Measurements from ENCODE around the gene TNIK.

TNIK gene

DNA sequence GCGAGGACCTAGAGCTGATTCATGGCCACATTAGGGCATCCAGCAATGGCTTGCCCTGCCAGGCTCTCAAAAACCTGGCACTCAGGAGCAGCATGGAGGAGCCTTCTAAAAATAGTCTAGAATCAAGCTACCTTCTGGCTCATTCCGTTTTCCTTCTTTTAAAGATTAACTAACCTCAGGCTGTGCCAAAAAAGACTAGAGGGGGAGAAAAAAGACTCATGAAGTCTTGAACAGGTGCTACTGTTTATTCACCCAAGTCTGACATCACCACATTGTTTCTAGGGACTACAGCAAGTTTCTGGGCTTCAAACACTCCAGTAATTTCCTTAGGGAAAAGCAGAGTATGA, 125.8 kb downstream of the TNIK start:
- no peak for DNase-seq

GRCh38 chr3:171333784-171334464, 126.3 kb downstream of the TNIK start:
- no peak for DNase-seq

GRCh38 chr3:171330938-171331337, 129.3 kb downstream of the TNIK start:
- DNase-seq, result no peak

GRCh38 chr3:171329746-171330145, 130.5 kb downstream of the TNIK start:
- no peak for DNase-seq

DNA sequence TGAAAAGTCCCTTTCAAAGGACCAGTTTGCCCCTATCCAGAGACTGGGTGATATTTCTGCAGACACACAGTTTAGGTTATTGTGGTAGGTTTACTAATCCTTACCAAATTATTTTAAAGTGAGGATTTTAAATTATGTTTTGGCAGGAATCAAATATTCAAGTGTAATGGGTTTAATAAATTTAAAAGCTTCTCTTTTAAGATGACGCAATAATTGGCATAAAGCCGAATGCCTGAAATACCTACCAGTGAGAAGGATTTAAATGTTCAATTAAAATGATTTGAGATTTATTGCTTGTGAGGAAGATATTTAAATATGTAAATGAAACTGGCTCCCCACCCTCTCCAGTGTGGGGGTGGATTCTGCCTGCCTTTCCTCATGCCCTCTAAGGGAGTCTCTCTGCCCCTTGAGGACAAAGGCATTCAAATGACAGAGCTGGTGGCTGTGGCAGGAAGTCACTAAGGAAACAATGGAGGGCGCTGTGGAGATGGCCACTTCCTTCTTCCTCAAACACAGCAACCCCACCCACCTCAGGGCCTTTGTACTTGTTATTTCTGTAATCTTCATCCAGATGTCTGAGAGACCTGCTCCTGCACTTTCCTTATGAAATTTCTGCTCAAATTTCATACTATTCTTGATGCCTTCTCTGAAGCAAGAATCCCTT, 131.7 kb downstream of the TNIK start:
- DNase-seq, result peak; percentile 27

GRCh38 chr3:171327441-171328174, 132.6 kb downstream of the TNIK start:
- no peak for DNase-seq

GRCh38 chr3:171326717-171327440, 133.3 kb downstream of the TNIK start:
- no peak for DNase-seq

GRCh38 chr3:171323938-171324536, 136.2 kb downstream of the TNIK start:
- DNase-seq, result no peak

GRCh38 chr3:171321559-171322360, 138.4 kb downstream of the TNIK start:
- no peak for DNase-seq

DNA sequence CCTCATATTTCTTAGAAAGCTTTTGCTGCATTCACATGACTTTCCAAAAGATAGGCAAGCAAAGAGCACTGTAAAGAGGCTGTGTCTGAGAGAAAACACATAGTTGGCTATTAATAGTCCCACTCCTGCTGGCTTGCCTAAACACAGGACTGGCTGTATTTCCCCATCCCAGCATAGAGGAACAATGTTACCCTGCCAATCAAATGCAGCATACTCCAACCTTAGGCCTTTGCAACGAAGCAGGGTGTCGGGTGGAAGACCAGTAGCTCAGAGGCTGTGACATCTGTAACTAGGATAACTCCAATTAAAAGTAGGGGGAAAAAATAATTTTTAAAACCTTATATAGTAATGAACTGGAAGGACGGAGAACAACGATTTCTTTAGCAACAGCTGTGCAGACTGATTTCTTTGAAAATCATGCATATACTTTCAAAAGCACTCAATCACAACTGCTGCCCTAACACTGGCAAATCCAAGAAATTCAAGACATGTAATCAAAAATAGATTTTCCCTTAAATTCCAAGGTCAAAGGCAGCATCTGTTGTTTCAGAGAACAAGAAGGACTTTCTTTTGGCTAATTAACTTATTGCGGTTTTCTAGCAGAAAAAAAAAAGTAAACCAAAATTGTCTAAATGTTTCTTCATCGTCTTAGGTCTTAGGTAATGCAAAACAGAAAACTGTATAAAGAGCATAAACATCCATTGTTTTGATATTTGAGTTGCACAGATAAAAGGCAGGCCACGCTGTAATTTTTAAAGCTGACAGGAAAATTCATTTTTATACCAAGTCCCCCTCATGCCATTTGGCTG, 139.3 kb downstream of the TNIK start:
- DNase-seq, result no peak

DNA sequence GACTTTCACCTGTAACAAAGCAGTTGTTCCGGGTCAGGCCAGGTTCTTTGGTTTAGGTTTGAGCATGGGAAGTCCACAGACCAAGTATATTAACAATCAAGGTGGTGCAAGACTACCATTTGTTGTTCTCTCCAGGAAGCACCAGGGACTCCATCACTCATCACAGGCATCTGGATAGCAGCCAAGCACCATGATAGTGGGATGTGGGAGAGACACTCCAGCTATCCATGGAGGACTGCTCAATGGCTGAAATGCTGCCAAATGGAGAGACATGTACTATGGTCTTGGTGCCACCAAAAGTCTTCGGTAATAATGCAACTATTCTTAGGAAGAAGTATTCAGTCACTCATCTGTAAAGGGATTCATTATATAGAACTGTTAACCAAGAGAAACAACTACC, 143.0 kb downstream of the TNIK start:
- no peak for DNase-seq

DNA sequence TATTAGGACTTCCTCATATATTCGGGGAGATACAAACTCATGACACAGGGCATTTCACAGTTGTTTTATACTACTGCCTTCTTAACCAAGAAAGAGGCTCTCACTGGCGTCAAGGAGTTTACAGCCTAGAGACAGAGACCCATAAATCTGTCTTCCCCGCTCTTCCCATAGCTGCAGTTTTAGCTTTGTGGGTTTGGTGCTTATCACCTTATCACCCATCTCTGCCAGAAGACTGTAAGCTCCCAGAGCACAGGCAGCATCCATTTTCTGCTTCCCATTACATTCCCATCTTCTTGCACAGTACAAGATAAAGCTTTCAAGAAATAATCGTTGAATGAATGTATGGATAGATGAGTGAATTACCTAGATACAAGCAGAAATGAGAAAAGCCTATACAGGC, 144.3 kb downstream of the TNIK start:
- DNase-seq, result no peak

- DNase-seq, result no peak
These were observed 145.1 kb downstream of the TNIK start for GRCh38 chr3:171315101-171315500.

DNA sequence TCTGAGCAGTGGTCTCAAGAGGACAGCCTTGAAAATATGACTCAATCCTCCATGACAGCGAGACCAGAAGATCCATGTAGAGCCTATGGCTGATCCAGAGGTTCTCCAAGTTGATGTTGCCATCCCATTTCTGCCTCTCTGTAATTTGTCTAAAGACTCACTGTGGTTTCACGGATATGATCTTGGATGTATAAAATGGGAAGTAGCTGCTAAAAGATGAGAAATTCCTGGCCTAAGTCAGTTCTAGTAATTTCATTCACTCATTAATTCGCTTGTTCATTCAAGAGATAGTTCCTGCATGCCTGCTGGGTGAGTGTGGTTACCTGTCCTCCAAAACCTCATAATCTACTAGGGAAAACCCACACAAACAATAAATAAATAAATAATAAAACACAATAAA, 145.9 kb downstream of the TNIK start:
- no peak for DNase-seq

DNA sequence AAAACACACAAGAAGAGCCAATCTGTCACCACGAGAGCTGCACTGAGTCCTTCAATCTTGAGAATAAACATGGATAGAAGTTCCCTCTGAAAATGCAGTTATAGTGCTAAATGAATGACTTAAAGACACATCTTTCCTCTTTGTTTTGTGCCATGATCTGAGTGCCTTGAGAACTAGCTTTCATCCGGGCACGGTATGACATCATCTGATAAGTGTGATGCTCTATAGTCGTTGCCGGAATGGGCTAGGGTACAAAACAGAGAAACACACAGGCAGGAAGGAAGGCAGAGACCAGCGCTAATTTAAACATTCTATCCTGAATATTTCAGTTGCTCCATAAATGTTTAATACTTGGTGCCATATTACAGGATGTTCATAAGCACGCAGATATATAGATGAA, 146.5 kb downstream of the TNIK start:
- DNase-seq, result no peak

- DNase-seq, result no peak
These were observed 147.5 kb downstream of the TNIK start for GRCh38 chr3:171312741-171313140.

- DNase-seq, result no peak
These were observed 148.4 kb downstream of the TNIK start for GRCh38 chr3:171311784-171312183.

GRCh38 chr3:171309906-171310359, 150.3 kb downstream of the TNIK start:
- DNase-seq, result no peak

- DNase-seq, result no peak
These were observed 152.2 kb downstream of the TNIK start for GRCh38 chr3:171307988-171308387.

DNA sequence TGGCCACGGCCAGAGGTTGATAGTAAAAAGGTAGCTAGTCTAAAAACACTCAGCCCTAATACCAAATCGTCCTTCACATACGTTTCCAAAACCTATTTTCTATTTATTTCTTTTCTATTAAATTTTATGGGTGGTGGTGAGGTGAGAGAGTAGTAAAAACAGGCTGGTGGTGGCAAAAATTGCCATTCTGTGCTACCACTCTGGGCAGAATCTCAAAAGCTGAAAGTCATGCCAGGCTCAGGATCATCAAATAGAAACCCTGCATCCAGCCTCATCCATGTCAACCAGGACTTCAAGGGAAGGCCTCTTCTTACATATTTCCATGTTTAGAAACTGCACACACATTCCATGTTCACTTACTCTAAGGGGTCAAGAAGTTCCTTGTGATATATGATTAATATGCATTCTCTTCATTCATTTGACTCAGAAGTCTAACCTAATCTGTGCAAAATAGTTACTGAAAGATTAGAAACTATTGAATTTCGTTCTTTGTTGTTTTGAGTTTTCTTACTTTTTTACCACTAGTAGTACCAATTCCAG, 153.1 kb downstream of the TNIK start:
- no peak for DNase-seq

- DNase-seq, result no peak
These were observed 153.6 kb downstream of the TNIK start for GRCh38 chr3:171306631-171307030.
